ENCODE data around the gene IER3. TPM values are rescaled to one million over a fixed set of nuclear protein-coding genes. Genes with fewer than 3 reads are reported as not detected.

IER3 gene
- total and polyA plus RNA-seq, 9 of the 15 experiments (the other 6 are each of a cell fraction or from before 2014, with no cell fraction given), result 1.5 to 30.0 (median 11.5) TPM

GRCh38 chr6:30725713-30726505 is 18.4 kb downstream of the IER3 start (continued):
- no peak for TF ChIP-seq ZNF398 (CRISPR knock-in tag; IDR thresholded peaks at IDR 0.05)
- no peak for TF ChIP-seq CREB3 (tag; conservative IDR thresholded peaks at IDR 0.05; ENCODE audit: low read depth)
- no peak for TF ChIP-seq SREBF1 (IDR thresholded peaks at IDR 0.05; ENCODE audit: borderline replicate concordance, low read depth, low read length)
- TF ChIP-seq YBX1 (IDR thresholded peaks at IDR 0.05), result no peak
- TF ChIP-seq ZBED1 (IDR thresholded peaks at IDR 0.05), result no peak
- no peak for TF ChIP-seq SNAPC5 (CRISPR knock-in tag; IDR thresholded peaks at IDR 0.05)
- no peak for TF ChIP-seq GTF2E2 (tag; IDR thresholded peaks at IDR 0.05)
- TF ChIP-seq ARID3A (IDR thresholded peaks at IDR 0.05; ENCODE audit: borderline replicate concordance, low read depth, low read length), result no peak
- TF ChIP-seq RCOR1 (IDR thresholded peaks at IDR 0.05; ENCODE audit: borderline replicate concordance in 1 of 2, low read depth in 2 of 2, low read length in 2 of 2), result no peak
- TF ChIP-seq KDM5B (IDR thresholded peaks at IDR 0.05; ENCODE audit: insufficient replicate concordance, low read depth, low read length), result peak; percentile 57
- TF ChIP-seq FOXK2 (conservative IDR thresholded peaks at IDR 0.05 in 1 of 2, IDR thresholded peaks at IDR 0.05 in 1 of 2; ENCODE audit: low read depth in 2 of 2), result no peak
- TF ChIP-seq GTF2F1 (IDR thresholded peaks at IDR 0.05; ENCODE audit: low read depth, low read length), result no peak
- peak; percentile 78; the same call in 1 of the 2 replicates for TF ChIP-seq THAP7 (CRISPR knock-in tag; IDR thresholded peaks at IDR 0.05)
- no peak for TF ChIP-seq CBX8 (IDR thresholded peaks at IDR 0.05; ENCODE audit: borderline replicate concordance, extremely low read depth, low read depth, low read length, poor library complexity, severe bottlenecking)
- TF ChIP-seq ATF4 (CRISPR knock-in tag; IDR thresholded peaks at IDR 0.05), result peak; percentile 68
- no peak for TF ChIP-seq CHAMP1 (IDR thresholded peaks at IDR 0.05)
- TF ChIP-seq ZNF586 (CRISPR knock-in tag; conservative IDR thresholded peaks at IDR 0.05), result peak; percentile 86
